CD4-positive, alpha-beta T cell treated with Interferon alpha-2 for 1 hour (primary cell): ENCODE results near the gene CALHM1.

Experiments used
- DNase-seq, 2 donors: peaks; one replicate each; pipeline ENCODE4 v3.0.0-alpha.2; 2020 to 2022

Gene CALHM1

GRCh38 chr10:103481974-103482531, 23.4 kb upstream of the CALHM1 start:
- peak; percentile 46 to 82 for DNase-seq

DNA sequence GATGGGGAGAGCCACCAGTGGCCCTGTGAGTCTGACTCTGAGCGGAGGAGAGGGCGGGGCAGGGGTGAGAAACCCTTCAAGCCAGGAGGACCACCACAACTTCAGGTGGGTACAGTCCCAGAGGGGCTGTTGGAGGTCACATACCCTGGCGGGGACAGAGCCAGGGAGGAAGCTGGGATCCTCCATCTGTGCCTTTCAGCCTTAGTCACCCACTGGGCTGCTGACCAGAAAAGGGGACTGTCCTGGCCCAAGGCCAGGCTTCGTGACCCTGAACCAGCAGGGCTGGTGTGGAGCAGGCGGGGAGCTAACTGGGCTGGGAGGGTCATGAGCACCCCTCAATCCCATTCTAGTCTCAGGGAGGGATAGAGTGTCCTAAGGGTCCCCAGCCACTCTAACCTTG, 21.8 kb upstream of the CALHM1 start:
- no peak for DNase-seq

- no peak for DNase-seq
Measured at GRCh38 chr10:103479135-103479534, 20.4 kb upstream of the CALHM1 start, which contains the start of gene CALHM3. Gene CALHM3 (minus strand): TSS chr10:103479240. CDS start chr10:103479032, 208 bp downstream.

DNA sequence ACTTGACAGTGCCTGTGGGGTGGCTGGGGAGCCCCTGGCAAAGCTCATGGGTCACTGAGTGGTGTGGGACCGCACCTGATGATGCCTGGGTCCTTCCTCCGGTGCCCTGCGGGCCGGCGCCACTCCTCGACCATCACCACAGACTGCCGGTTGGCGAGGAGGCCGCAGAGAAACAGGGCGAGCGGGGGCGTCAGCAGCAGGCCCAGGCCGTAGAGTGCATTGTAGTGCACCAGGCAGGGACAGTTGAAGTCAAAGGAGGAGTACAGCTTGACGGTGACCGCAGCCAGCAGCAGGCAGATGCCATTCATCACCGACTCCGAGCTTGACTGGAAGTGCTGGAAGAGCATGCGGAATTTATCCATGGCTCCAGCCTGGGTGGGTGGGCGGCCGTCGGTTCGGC, 20.0 kb upstream of the CALHM1 start:
- no peak for DNase-seq

DNA sequence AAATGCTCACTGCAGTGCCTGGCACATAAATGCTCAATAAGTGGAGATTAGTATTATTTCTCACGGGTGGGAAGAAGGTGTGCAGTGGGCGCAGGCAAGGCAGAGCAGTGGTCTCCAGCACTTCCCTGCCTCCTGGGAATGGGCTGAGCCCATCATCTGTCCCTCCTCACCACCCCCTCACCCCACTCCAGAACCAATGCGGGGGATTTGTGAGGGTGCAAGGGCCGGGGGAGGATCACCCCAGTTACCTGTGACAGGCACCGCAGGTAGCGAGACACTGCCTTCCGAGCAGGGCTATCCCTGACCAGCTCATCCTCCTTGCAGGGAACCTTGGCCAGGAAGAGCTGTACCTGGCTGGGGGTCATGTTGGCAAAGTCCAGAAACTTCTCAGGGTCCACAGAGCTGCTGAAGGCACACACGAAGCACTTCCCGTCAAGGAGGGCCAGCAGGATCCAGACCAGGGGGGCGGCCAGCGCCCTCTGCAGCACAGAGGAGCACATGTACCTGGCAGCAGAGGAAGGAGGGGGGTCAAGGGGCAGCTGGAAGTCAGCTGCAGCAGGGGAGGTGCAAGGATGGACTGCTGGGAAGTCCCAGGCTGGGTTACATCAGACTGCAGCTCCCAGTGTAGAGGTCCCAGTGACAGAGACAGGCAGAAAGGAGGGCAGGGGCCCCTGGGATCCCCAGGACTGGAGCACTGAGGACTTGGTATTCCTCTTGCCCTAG, 17.5 kb upstream of the CALHM1 start:
- DNase-seq, result peak in 1 of 2 donors; percentile 26

- no peak for DNase-seq
Measured at GRCh38 chr10:103475437-103475836, 16.7 kb upstream of the CALHM1 start.

- no peak for DNase-seq
Measured at GRCh38 chr10:103474077-103474476, 15.4 kb upstream of the CALHM1 start.

GRCh38 chr10:103473261-103473671, 14.6 kb upstream of the CALHM1 start:
- no peak for DNase-seq

- DNase-seq, result no peak
Measured at GRCh38 chr10:103472005-103472404, 13.3 kb upstream of the CALHM1 start.

GRCh38 chr10:103470761-103471653, 12.3 kb upstream of the CALHM1 start:
- DNase-seq, result peak; percentile 72 to 82

DNA sequence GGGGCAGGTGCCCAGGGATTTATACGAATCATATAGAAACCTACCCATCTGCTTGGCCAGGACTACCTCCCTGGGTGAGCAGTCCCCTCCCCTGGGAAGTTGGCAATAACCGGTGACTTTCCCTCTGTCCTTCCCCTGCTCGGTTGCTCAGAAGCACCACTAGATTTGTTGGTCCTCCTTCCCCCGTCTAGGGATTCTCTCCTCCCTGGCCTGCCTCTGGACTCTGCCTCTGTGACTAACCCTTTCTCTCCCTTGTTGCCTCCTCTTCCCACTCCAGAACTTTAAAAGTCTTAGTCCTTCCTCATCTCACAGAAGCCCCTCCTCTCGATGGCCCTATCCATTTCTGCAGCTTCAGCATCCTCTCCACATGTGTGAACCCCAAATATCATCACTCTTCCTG, 10.5 kb upstream of the CALHM1 start:
- DNase-seq, result no peak

- DNase-seq, result no peak
Measured at GRCh38 chr10:103467406-103467805, 8.7 kb upstream of the CALHM1 start.

DNA sequence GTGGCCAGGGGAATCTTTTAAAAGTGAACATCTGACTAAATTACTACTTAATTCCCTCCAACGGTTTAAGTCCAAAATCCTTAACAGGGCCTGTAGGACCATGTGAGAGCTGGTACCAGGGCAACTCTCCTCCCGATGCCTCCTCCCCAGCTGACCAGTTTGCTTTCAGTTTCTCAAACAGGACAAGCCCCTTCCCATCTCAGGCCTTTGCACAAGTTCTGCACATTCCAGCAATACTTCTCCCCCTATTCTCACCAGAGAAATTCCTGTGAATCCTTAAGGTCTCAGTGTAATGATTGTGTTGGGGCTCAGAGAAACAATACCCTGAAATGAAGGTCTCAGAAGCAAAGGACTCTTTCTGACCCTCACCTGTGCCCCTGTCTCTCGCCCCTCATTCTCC, 8.0 kb upstream of the CALHM1 start:
- DNase-seq, result no peak

- peak; percentile 11 to 30 for DNase-seq
Measured at GRCh38 chr10:103465411-103466179, 6.9 kb upstream of the CALHM1 start.

DNA sequence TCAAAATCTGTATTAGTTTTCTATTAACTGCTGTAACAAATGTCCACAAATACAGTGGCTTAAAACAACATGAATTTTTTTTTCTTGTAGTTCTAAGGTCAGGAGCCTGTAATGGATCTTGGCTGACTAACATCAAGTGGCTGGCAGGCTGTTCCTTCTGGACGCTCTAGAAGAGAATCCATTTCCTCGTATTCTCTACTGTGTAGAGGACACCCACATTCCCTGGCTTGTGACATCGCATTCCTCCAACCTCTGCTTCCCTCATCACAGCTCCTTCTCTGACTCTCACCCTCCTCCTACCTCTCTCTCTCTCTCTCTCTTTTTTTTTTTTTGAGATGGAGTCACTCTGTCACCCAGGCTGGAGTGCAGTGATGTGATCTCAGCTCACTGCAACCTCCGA, 4.8 kb upstream of the CALHM1 start:
- DNase-seq, result no peak

GRCh38 chr10:103459615-103460014, 915 bp upstream of the CALHM1 start:
- DNase-seq, result no peak

DNA sequence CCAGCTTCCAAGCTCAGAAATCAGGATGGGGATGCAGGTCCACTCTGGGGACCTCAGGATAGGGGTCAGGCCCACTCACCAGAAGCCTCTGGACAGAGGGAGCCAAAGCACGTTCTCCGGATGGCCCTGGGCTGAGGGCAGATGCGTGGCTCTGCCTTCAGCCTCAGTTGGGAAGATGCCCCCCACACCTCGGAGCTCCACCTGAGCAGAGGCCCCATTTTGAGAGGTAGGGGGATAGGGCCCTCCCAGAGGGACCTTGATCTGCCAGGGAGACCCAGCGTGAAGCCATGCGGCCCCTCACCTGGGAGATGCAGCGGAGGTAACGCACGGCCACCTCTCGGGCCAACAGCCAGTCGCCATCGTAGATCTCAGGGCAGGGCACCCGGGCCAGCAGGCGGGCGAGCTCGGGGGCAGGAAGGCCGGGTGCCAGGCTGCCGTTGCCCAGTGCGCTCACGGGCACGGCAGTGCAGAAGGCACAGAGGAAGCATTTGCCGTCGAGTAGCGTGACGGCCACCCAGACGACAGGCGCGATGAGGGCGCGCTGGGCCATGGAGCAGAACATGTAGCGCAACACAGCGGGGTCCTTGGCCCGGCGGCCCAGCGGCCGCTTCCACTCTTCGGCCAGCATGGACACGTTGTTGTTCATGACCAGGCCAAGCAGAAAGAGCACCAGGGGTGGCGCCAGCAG, 660 bp downstream of the CALHM1 start:
- no peak for DNase-seq

GRCh38 chr10:103457176-103457712, 1.5 kb downstream of the CALHM1 start:
- DNase-seq, result no peak

DNA sequence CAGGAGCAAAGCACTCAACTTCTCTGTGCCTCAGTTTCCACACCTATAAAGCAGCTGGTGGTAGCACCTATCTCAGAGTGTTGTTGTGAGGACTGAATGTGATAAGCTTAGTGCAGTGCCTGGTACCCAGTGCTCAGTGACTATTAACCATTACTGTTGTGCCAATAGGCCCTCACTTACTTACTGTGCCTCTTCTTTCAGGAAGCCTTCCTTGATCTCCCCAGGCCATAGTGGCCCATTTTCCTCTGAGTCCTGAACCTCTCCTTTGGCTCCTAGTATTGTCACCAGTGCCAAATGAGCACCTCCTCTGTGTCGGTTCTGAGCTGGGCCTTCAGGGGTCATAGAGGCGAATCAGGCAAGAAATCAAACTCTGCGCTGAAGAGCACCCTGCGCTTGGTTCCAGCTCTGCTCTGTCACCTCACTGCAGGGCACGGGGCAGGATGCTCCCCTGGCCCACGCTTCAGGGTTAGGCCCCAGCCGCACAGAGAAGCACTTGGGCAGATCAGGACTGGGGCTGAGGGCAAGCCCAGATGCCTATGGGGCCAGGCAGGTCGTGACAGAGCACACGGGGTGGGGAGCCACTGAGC, 2.5 kb downstream of the CALHM1 start:
- no peak for DNase-seq

- no peak for DNase-seq
Measured at GRCh38 chr10:103455235-103455634, 3.5 kb downstream of the CALHM1 start.

GRCh38 chr10:103454026-103454425, 4.7 kb downstream of the CALHM1 start:
- no peak for DNase-seq
